GM18498 (cell line): ENCODE measurements around the gene TENT4A.
A peak's percentile ranks its signal among the peaks of the same experiment; 100 is the strongest.

ENCODE experiments used
- ATAC-seq: cut with Tn5 transposase; IDR thresholded peaks from one replicate; pipeline ENCODE4 v1.9.1; 2021; ENCODE audit warnings: mild to moderate bottlenecking, moderate library complexity; ENCODE audit not compliant: unreplicated experiment

Gene TENT4A

DNA sequence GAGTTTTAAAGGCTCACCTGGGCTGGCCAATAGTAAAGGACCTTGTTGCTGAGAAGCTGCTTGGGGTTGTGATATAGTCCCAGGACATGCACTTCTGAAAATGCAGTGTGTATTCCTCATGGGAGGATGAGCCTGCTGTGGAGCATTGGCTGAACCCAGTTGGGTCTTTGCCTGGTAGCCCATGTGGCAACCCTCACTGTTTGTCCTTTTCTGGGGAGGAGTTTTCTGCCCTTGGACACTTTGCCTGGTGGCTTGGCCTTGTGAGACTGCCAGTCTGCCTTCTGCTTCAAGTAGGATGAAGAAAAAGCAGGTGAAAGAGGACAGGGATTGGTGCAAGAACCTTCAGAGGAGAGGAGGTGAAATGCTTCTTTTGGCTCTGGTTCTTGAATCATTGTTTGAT is 4.0 kb downstream of the TENT4A start:
- no peak for ATAC-seq

DNA sequence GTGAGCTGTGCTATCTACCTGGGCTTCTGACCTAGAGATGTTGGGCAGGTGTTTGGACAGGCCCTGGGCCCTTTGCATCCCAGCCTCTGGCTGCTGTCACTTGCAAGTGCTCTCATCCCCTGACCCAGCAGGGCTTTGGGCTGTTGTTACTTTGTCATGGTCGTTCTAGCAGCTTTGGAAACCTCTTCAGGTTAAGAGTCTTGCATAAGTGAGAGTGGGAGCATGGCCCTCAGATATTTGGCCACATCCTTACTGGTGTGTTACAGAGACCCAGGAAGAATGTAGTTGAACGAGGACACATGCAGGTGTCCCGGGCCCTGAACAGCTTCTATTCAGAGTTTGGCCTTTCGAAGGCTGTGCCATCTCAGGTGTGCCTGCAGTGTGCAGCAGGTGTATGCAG is 4.5 kb downstream of the TENT4A start:
- no peak for ATAC-seq

GRCh38 chr5:6718161-6718681 is 5.0 kb downstream of the TENT4A start:
- no peak for ATAC-seq

DNA sequence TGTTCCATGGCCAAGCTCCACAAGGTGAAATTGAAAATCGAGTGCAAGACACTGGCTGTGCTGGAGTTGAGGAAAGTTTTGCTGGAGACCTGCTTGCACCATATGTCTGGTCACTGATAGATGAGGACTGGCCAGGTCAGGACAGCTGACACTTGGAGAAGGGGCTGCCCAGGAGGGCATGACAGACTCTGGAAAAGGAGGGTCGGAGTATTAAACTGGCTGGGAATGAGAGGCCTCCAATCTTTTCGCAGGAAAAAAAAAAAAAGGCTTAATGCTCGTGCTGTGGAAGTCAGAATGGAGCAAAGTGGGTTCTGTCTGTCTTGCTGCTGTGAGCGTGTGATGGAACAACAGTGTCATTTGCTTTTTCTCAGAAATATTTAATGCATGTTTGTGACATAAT is 5.5 kb downstream of the TENT4A start:
- ATAC-seq = no peak

DNA sequence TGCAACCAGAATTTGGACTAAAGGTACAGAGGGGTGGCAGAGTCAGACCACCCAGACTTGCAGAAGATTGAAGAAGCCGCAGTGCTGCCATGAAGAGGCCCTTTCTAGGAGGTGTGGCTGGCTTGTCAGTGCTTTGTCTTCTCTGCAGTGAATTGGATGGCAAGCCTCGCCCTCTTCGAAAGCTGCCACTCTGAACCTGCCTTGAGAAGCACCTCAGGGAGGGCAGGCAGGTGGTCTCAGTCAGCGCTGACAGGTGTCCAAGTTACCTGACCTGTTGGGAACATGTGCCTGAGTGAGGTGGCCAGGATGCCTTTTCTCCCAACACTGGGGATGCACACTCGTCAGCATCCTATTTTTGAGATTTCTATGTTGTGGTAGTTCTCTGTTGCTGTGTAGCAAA is 6.2 kb downstream of the TENT4A start:
- ATAC-seq = no peak

DNA sequence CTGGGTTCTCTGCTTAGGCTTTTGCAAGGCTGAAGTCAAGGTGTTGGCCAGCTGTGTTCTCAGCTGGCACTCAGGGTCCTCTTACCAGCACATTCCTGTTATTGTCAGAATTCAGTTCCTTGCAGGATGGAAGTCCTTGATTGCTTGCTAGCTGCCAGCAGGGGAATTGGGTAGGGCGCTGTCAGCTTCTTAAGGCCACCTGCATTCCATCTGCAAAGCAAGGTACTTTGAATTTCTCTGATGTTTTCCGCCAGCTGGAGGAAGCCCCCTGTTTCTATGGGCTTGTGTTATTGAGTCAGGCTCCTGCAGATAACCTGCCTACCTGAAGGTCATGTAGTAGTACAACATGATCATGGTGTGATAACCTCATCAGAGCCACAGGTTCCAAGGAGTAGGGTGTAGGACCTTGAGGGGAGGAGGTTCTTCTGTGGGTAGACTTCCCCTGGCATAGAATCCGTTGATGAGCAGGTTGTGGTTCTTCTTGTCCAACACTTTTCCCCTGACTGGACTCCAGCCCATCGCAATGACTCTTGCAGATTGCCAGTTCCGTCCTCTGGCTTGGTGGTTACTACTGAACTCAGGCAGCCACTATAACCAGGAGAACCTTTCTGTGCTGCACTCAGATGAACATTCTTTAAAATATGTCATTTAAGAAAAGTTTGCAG is 6.8 kb downstream of the TENT4A start:
- no peak for ATAC-seq

DNA sequence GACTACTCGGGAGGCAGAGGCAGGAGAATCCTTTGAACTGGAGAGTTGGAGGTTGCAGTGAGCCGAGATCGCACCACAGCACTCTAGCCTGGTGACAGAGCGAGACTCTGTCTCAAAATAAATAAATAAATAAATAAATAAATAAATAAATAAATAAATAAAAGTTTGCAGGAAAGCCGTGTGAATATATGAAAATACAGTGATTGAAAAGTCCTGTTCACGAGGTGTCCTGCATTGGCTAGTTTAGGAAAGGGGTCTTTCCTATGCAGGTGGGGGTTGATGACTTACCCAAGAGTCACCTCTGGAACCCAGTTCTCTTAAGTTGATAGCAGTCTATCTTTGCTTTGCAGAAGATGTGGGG is 7.3 kb downstream of the TENT4A start:
- ATAC-seq = no peak

DNA sequence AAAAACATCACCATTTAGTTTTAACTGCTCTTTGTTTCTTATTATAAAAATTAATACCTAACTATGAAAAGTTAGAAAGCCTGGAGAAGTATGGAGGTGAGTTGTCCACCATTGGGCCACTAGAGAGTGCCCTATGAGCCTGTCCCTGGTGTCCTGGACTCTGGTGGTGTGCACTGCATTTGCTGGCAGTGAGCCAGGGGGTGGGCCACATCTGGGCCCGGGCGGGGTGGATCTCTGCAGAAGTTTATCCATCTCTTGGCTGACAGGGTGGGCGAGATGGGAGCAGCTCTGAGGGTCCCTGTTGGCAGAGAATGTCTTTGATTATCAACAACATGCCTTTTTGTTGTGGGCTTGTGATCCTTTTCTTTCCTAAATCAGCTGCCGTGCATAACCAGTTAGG is 8.2 kb downstream of the TENT4A start:
- peak; percentile 2 for ATAC-seq

- peak; percentile 57 for ATAC-seq
These were observed 8.8 kb downstream of the TENT4A start for GRCh38 chr5:6722015-6722414.

GRCh38 chr5:6723122-6723815 is 10.0 kb downstream of the TENT4A start:
- no peak for ATAC-seq

DNA sequence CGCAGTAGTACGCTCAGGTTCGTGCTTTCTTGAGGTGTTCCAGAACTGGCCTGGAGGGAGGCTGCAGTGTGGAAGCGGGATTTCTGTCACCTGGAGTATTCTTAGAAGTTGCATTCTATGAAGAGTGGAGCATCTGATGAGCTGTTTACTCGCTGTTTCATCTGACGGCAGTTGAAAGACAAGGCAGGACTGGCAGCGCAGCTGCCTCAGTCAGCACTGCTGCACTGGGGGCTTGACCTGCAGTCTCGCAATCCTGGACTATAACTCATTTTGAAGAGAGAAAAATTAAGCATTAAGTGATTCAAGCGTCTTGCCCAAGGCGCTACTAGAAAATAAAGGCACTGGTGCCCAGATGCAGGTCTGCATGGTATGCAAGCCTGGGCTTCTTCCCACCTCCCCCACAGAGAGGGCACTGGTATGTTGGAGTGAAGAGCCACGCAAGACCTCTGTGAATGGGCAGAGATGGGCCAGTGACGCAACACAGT is 10.6 kb downstream of the TENT4A start:
- ATAC-seq = no peak

DNA sequence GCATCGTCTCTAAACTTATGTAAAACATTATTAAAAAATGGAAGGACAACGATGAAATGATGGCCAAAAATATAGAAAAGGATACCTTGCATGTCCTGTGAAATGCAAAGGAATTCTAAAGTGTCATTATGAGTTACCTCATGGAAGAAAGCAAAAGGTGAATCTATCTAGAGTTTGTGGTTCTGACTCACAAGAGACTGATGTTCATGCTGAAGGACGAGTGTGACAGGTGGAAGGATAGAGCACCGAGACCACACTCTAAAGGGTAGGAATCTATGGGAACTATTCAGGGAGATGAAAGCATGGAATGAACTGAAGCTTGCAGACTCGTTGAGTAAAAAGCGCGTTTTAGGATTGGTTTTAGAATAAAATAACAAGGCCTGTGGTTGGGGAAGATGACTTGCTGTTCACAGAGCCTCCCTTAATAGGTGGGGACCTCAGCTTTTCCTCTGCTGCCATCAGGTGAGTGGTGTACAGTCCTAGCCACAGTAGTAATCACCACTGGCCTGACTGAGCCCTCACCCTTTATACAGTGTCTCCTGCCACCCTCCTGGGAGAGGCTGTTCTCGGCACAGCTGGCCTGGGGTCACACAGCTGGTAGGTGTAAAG is 11.2 kb downstream of the TENT4A start:
- ATAC-seq = no peak

DNA sequence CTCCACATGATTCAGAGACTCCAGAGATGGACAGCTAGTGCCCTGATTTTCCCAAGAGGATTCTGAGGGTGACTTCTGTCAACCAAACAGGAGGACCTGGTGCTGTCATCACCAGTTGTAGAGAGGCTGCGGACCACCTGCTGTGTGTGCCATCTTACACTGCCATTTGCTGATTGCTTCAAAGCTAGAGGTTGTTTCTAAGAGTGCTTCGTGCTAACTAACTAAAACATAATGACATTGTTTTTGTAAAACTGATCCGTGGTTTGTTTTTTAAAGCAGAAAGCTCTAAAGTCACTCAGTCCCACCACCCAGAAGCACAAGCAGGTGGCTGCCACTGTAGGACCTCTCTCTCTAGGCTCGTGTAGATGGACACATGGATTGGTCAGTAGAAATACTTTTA is 12.2 kb downstream of the TENT4A start:
- ATAC-seq = no peak

- no peak for ATAC-seq
These were observed 12.8 kb downstream of the TENT4A start for GRCh38 chr5:6726006-6726405.

DNA sequence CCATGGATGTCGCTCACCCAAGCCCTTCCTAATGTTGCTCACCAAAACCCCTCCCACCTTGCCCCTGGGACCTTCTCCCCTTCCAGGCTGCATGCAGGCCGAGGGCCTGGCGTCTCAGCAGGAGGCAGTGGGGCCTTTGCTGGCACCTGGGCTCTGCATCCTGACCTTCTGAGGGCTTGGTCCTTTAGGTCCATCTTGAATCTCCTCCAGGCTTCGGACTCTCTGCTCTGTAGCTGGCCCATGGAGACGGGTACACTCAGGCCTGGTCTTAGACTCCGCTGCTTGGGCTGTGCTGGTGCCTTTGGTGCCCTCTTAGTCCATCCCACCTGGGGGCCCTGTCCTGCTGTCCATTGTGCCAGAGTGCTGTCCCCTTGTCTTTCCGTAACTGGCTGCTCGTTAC is 14.0 kb downstream of the TENT4A start:
- ATAC-seq = no peak

GRCh38 chr5:6728011-6728794 is 15.0 kb downstream of the TENT4A start:
- ATAC-seq = peak; percentile 85

- no peak for ATAC-seq
These were observed 15.6 kb downstream of the TENT4A start for GRCh38 chr5:6728795-6729183.

DNA sequence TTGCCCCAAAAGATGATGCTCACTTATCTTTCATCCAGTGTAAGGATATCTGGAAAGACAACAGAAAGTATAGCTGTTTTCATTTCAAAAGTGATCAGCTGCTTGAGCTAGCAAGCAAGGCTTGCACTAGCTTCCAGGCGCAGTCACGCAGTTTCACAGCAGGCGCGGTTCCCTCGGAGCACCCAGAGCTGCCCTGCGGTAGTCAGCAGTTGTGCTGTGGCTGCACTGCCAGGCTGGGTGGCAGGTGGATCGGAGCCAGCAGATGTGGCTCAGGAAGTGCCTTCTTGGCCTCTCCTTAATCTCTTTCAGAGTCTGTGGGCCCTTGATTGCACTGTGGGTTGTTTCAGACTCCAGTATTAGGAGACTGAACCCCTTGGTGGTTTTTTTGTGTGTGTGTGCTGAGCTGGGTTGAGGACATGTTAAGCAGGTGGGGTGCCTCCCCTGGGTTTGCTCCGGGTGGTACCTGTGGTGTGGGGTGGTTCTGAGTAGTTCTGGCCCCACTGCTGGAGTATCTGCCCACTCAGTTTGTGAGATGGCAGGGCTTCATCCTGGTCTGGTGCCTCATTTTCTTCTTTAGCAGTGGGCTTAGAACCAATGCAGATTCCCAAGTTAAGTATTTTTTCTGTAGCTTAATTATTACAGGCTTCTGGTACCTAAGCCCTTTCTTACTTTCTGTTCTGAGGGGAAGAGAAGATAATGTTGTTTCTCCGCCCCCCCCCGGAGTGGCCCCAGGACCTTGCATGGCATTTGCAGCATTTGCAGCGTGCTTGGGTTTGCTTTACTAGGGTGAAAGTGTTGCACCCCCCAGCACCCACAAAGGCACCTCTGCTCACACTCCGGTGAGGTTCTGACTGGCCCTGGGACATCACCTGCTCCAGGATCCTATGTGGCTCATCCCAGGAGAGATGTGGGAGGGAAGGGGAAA is 16.4 kb downstream of the TENT4A start:
- ATAC-seq = peak; percentile 30

- peak; percentile 56 for ATAC-seq
These were observed 17.2 kb downstream of the TENT4A start for GRCh38 chr5:6730407-6730806.

DNA sequence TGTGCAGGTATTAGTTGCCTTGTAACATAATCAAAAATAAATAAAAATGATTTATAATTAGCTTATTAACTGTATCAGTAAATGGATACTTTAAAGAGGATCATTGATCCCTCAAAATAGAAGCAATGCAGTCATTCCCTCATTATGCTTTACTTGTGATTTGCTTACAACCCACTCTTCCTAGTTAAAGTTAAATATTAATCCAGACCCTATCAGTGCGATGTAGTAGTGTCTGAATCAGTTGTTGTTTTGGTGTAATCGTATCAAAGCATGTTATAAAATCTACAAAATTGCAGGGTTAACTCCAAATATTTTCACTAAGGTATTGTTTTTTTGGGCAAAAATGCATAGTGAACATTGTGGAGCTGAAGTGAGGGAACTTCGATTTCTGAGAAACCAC is 17.6 kb downstream of the TENT4A start:
- no peak for ATAC-seq
